HL-60/S4 (cell line): Measurements from ENCODE around the gene ATPAF1.

Experiments used
- in situ Hi-C: fragments of 300-500 bp; cut with MboI; formaldehyde crosslinking; loops from 2 replicates; pipeline ENCODE4 v1.14.3; 2022; ENCODE audit warnings: low sequenced_read_pairs

ATPAF1 gene

GRCh38 chr1:46594063-46594462 lies 74.1 kb downstream of the ATPAF1 start:
- in situ Hi-C loops: no loop called here

GRCh38 chr1:46592823-46593222 lies 75.3 kb downstream of the ATPAF1 start:
- in situ Hi-C loops: no loop called here

- in situ Hi-C loops: no loop called here
Observed at GRCh38 chr1:46589529-46589928, 78.6 kb downstream of the ATPAF1 start.

- in situ Hi-C loops: no loop called here
Observed at GRCh38 chr1:46587069-46587468, 81.1 kb downstream of the ATPAF1 start.

- in situ Hi-C loops: no loop called here
Observed at GRCh38 chr1:46585312-46585938, 82.7 kb downstream of the ATPAF1 start.

GRCh38 chr1:46583494-46583893 lies 84.7 kb downstream of the ATPAF1 start:
- in situ Hi-C loops: no loop called here

- in situ Hi-C loops: no loop called here
Observed at GRCh38 chr1:46582972-46583371, 85.2 kb downstream of the ATPAF1 start.
